GM23338 (cell line): ENCODE data around the gene MUC5AC. TPM values are rescaled to one million over a fixed set of nuclear protein-coding genes. Genes with fewer than 3 reads are reported as not detected.

Experiments used
- ATAC-seq: fragments of 200-7000 bp; cut with Tn5 transposase; 3 replicates; pipeline ENCODE4 v1.9.1; 2020
- DNase-seq: peaks from one replicate; pipeline ENCODE4 v3.0.0-alpha.2; 2015; ENCODE audit warnings: low spot score
- H2AFZ ChIP-seq: fragments of 200-600 bp; sonication (generic); 2 replicates; pipeline ENCODE4 v1.8.0; 2016; ENCODE audit warnings: antibody characterized with exemption, mild to moderate bottlenecking, moderate library complexity
- H3F3A ChIP-seq: fragments of 200-600 bp; sonication (generic); replicated peaks from 2 replicates; pipeline ENCODE4 v1.8.0; 2017; ENCODE audit warnings: antibody characterized with exemption, mixed run types, low read depth
- H3K27ac ChIP-seq: fragments of 200-600 bp; sonication (generic); 2 replicates; pipeline ENCODE4 v1.6.1; 2016; ENCODE audit warnings: low read depth
- H3K27me3 ChIP-seq: fragments of 200-600 bp; sonication (generic); 2 replicates; pipeline ENCODE4 v1.8.0; 2016; ENCODE audit warnings: mild to moderate bottlenecking, mixed run types, moderate library complexity; ENCODE audit not compliant: insufficient read depth
- H3K36me3 ChIP-seq: fragments of 200-600 bp; sonication (generic); 2 replicates; pipeline ENCODE4 v1.8.0; 2016; ENCODE audit warnings: mild to moderate bottlenecking; ENCODE audit not compliant: insufficient read depth
- H3K4me1 ChIP-seq: fragments of 200-600 bp; sonication (generic); 2 replicates; pipeline ENCODE4 v1.8.0; 2016; ENCODE audit warnings: mild to moderate bottlenecking, moderate library complexity; ENCODE audit not compliant: insufficient read depth
- H3K4me2 ChIP-seq: fragments of 200-600 bp; sonication (generic); 2 replicates; pipeline ENCODE4 v1.7.1; 2017; ENCODE audit warnings: mixed run types
- H3K4me3 ChIP-seq: fragments of 200-600 bp; sonication (generic); 2 replicates; pipeline ENCODE4 v1.6.1; 2016; ENCODE audit warnings: mixed run types
- H3K79me2 ChIP-seq: fragments of 200-600 bp; sonication (generic); replicated peaks from 2 replicates; pipeline ENCODE4 v1.8.0; 2017; ENCODE audit warnings: mild to moderate bottlenecking; ENCODE audit not compliant: insufficient read depth
- H3K9me2 ChIP-seq: fragments of 200-600 bp; sonication (generic); 2 replicates; pipeline ENCODE4 v1.8.0; 2017; ENCODE audit not compliant: insufficient read depth
- H4K20me1 ChIP-seq: fragments of 200-600 bp; sonication (generic); replicated peaks from 2 replicates; pipeline ENCODE4 v1.8.0; 2017; ENCODE audit warnings: mild to moderate bottlenecking; ENCODE audit not compliant: insufficient read depth
- H3K27ac Mint-ChIP-seq: 2 replicates; pipeline ENCODE4 v1.8.0; 2020; ENCODE audit warnings: inconsistent platforms, mild to moderate bottlenecking, moderate library complexity, mixed read lengths
- H3K27me3 Mint-ChIP-seq: 3 replicates; pipeline ENCODE4 v1.8.0; 2022; ENCODE audit warnings: low read depth, mild to moderate bottlenecking, moderate library complexity, mixed read lengths, inconsistent platforms; ENCODE audit not compliant: insufficient read depth, poor library complexity
- H3K36me3 Mint-ChIP-seq: 3 replicates; pipeline ENCODE4 v1.8.0; 2021; ENCODE audit warnings: low read depth, mild to moderate bottlenecking, inconsistent platforms, moderate library complexity, mixed read lengths
- H3K4me1 Mint-ChIP-seq: 3 replicates; pipeline ENCODE4 v1.8.0; 2020; ENCODE audit warnings: mild to moderate bottlenecking, inconsistent platforms, mixed read lengths
- H3K4me3 Mint-ChIP-seq: 3 replicates; pipeline ENCODE4 v1.8.0; 2021; ENCODE audit warnings: moderate library complexity, mild to moderate bottlenecking, inconsistent platforms, mixed read lengths
- H3K9me3 Mint-ChIP-seq: 3 replicates; pipeline ENCODE4 v1.8.0; 2020; ENCODE audit warnings: moderate library complexity, mild to moderate bottlenecking, inconsistent platforms, mixed read lengths
- CREB1 ChIP-seq: fragments of 250-450 bp; sonication (Bioruptor Pico); IDR thresholded peaks from 2 replicates; pipeline ENCODE4 v1.5.0; 2020; ENCODE audit warnings: low read depth, mild to moderate bottlenecking, moderate library complexity
- EZH2 ChIP-seq: fragments of 200-600 bp; sonication (generic); IDR thresholded peaks from one replicate; pipeline ENCODE4 v1.8.0; 2017; ENCODE audit warnings: antibody characterized with exemption, mild to moderate bottlenecking, low read depth; ENCODE audit not compliant: unreplicated experiment
- EZH2phosphoT487 ChIP-seq: fragments of 200-600 bp; sonication (generic); IDR thresholded peaks from one replicate; pipeline ENCODE4 v1.8.1; 2018; ENCODE audit warnings: antibody characterized with exemption; ENCODE audit not compliant: unreplicated experiment
- JUNB ChIP-seq: IDR thresholded peaks from one replicate; pipeline ENCODE4 v1.6.1; 2016; ENCODE audit warnings: antibody characterized with exemption; ENCODE audit not compliant: unreplicated experiment
- NANOG ChIP-seq: IDR thresholded peaks from 2 replicates; pipeline ENCODE4 v1.6.1; 2016; ENCODE audit warnings: antibody characterized with exemption, borderline replicate concordance
- POLR2AphosphoS5 ChIP-seq: IDR thresholded peaks from 2 replicates; pipeline ENCODE4 v1.6.1; 2016; ENCODE audit warnings: antibody characterized with exemption, low read depth
- ZNF114 ChIP-seq: fragments of 250-450 bp; sonication (Bioruptor Pico); IDR thresholded peaks from 2 replicates; pipeline ENCODE4 v1.5.0; 2020; ENCODE audit warnings: mild to moderate bottlenecking, moderate library complexity
- ZNF331 ChIP-seq: fragments of 250-450 bp; sonication (Bioruptor Pico); IDR thresholded peaks from 2 replicates; pipeline ENCODE4 v1.5.0; 2020; ENCODE audit warnings: low read depth, mild to moderate bottlenecking, moderate library complexity
- polyA plus RNA-seq: library from polyadenylated mRNA; unstranded; fragments of >200 nt; fragmentation: Nextera tagmentation; extraction: Ambion mirVana; gene quantifications from 2 replicates; pipeline ENCODE4 v1.2.1, GENCODE V29; 2016
- total RNA-seq: library from RNA; depleted of rRNA; stranded (reverse); fragments of >200 nt; shearing (Covaris generic); gene quantifications from 2 replicates; pipeline ENCODE4 v1.2.3, GENCODE V29; 2014
- TF ChIP-seq, protein P1 (sequence below): IDR thresholded peaks from one replicate; pipeline ENCODE4 v1.6.1; 2018; ENCODE audit warnings: antibody characterized with exemption; ENCODE audit not compliant: unreplicated experiment
- TF ChIP-seq, protein P2 (sequence below), 2 experiments: fragments of 200-600 bp in 1 of 2; sonication (generic) in 1 of 2; conservative IDR thresholded peaks; 2 replicates each; pipeline versions ENCODE4 v1.5.1 to v1.6.1; 2016 to 2017; ENCODE audit warnings: antibody characterized with exemption in 2 of 2, low read depth in 2 of 2, mild to moderate bottlenecking in 2 of 2, moderate library complexity in 1 of 2

The MUC5AC gene
- total and polyA plus RNA-seq, 2 experiments from 2014 or later: not detected

DNA sequence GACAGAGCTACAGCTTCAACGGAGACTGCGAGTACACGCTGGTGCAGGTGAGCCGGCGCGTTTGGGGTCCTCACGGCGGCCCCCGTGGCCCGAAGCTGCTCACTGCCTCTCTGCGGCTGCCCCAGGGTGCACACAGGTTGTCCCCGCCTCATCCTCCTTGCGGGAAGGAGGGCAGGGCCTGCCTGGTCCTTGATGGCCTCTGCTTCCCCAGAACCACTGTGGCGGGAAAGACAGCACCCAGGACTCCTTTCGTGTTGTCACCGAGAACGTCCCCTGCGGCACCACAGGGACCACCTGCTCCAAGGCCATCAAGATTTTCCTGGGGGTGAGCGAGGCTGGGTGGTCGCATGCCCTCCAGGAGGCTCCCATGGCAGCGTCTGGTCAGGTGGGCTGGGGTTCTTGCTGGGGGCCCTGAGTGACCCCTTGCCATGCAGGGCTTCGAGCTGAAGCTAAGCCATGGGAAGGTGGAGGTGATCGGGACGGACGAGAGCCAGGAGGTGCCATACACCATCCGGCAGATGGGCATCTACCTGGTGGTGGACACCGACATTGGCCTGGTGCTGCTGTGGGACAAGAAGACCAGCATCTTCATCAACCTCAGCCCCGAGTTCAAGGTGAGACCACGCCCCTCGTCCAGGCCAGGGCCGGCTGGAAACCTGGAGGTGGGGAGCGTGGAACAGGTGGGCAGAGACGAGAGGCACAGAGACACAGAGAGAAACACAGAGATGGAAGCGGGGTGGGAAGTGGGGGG lies 19.4 kb downstream of the MUC5AC start:
- Histone ChIP-seq H4K20me1 (no peaks in the 10 kb centered on the region), H3K27me3 (no peaks in the 10 kb centered on the region), H3K4me3 (no peak overlapping the region), H3F3A (no peaks in the 10 kb centered on the region), H2AFZ (no peak overlapping the region), H3K27ac (no peak overlapping the region), H3K4me1 (no peaks in the 10 kb centered on the region), H3K9me2 (no peaks in the 10 kb centered on the region), H3K79me2 (no peaks in the 10 kb centered on the region), H3K4me2 (no peak overlapping the region), H3K36me3 (no peaks in the 10 kb centered on the region)
- TF ChIP-seq ZNF331 (CRISPR knock-in tag) (no peak), POLR2AphosphoS5 (no peak), JUNB (no peak), NANOG (no peak), EZH2 (no peak), CREB1 (CRISPR knock-in tag) (no peak), EZH2phosphoT487 (no peak), ZNF114 (CRISPR knock-in tag) (no peak)
- TF ChIP-seq, protein P1, sequence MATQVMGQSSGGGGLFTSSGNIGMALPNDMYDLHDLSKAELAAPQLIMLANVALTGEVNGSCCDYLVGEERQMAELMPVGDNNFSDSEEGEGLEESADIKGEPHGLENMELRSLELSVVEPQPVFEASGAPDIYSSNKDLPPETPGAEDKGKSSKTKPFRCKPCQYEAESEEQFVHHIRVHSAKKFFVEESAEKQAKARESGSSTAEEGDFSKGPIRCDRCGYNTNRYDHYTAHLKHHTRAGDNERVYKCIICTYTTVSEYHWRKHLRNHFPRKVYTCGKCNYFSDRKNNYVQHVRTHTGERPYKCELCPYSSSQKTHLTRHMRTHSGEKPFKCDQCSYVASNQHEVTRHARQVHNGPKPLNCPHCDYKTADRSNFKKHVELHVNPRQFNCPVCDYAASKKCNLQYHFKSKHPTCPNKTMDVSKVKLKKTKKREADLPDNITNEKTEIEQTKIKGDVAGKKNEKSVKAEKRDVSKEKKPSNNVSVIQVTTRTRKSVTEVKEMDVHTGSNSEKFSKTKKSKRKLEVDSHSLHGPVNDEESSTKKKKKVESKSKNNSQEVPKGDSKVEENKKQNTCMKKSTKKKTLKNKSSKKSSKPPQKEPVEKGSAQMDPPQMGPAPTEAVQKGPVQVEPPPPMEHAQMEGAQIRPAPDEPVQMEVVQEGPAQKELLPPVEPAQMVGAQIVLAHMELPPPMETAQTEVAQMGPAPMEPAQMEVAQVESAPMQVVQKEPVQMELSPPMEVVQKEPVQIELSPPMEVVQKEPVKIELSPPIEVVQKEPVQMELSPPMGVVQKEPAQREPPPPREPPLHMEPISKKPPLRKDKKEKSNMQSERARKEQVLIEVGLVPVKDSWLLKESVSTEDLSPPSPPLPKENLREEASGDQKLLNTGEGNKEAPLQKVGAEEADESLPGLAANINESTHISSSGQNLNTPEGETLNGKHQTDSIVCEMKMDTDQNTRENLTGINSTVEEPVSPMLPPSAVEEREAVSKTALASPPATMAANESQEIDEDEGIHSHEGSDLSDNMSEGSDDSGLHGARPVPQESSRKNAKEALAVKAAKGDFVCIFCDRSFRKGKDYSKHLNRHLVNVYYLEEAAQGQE: no peak
- TF ChIP-seq, protein P2, sequence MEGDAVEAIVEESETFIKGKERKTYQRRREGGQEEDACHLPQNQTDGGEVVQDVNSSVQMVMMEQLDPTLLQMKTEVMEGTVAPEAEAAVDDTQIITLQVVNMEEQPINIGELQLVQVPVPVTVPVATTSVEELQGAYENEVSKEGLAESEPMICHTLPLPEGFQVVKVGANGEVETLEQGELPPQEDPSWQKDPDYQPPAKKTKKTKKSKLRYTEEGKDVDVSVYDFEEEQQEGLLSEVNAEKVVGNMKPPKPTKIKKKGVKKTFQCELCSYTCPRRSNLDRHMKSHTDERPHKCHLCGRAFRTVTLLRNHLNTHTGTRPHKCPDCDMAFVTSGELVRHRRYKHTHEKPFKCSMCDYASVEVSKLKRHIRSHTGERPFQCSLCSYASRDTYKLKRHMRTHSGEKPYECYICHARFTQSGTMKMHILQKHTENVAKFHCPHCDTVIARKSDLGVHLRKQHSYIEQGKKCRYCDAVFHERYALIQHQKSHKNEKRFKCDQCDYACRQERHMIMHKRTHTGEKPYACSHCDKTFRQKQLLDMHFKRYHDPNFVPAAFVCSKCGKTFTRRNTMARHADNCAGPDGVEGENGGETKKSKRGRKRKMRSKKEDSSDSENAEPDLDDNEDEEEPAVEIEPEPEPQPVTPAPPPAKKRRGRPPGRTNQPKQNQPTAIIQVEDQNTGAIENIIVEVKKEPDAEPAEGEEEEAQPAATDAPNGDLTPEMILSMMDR (conservative IDR thresholded peaks at IDR 0.05; ENCODE audit: low read depth in 2 of 2): no peak
- Mint-ChIP-seq H3K27ac (no peak overlapping the region), H3K27me3 (peaks cover 2% of the 10 kb centered on the region), H3K9me3 (peaks cover 13% of the 10 kb centered on the region), H3K4me1 (no peaks in the 10 kb centered on the region), H3K4me3 (no peak overlapping the region), H3K36me3 (peaks cover 5% of the 10 kb centered on the region)
- ATAC-seq (no peak), DNase-seq (no peak)

DNA sequence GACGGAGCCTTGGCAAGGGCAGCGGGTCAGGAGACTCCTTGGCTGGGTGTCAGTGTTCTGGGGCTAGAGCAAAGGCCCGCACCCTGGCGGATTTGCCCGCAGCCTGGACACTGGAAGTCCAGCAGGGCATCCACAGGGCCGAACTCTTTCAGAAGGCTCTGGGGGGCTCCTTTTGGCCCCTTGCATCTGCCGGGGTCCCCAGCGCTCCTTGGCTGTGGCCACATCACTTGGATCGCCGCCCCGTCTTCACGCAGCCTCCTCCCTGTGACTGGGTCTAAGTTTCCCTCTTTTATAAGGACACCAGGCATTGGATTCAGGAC lies 20.0 kb downstream of the MUC5AC start:
- no peak overlapping the region for H2AFZ ChIP-seq
- H3K9me3 Mint-ChIP-seq: peaks cover 13% of the 10 kb centered on the region
- no peaks in the 10 kb centered on the region for H3K9me2 ChIP-seq
- H3K4me3 ChIP-seq: no peak overlapping the region
- H3K36me3 Mint-ChIP-seq: peaks cover 5% of the 10 kb centered on the region
- no peaks in the 10 kb centered on the region for H3K79me2 ChIP-seq
- H3K4me1 Mint-ChIP-seq: no peaks in the 10 kb centered on the region
- H3K4me2 ChIP-seq: no peak overlapping the region
- no peaks in the 10 kb centered on the region for H3K36me3 ChIP-seq
- ATAC-seq (no peak), DNase-seq (no peak)
- H3F3A ChIP-seq: no peaks in the 10 kb centered on the region
- no peaks in the 10 kb centered on the region for H3K4me1 ChIP-seq
- H3K27me3 Mint-ChIP-seq: peaks cover 3% of the 10 kb centered on the region
- H3K4me3 Mint-ChIP-seq: no peak overlapping the region
- H3K27ac Mint-ChIP-seq: no peak overlapping the region
- H3K27me3 ChIP-seq: no peaks in the 10 kb centered on the region
- H4K20me1 ChIP-seq: no peaks in the 10 kb centered on the region
- H3K27ac ChIP-seq: no peak overlapping the region
- TF ChIP-seq, protein P2 (conservative IDR thresholded peaks at IDR 0.05; ENCODE audit: low read depth in 2 of 2): no peak
- TF ChIP-seq ZNF114 (CRISPR knock-in tag) (no peak), NANOG (no peak), POLR2AphosphoS5 (no peak), ZNF331 (CRISPR knock-in tag) (no peak), CREB1 (CRISPR knock-in tag) (no peak), EZH2phosphoT487 (no peak), JUNB (no peak), EZH2 (no peak)
